SK-N-SH (cell line): ENCODE measurements around the gene ZFP92. TPM values are rescaled to one million over a fixed set of nuclear protein-coding genes. Genes with fewer than 3 reads are reported as not detected.

ENCODE experiments used
- CTCF ChIA-PET: fragments of 300-600, 350-600 bp; formaldehyde crosslinking; extraction: SDS; loops from one replicate; lab custom pipeline; 2021; lab: Yijun Ruan, JAX
- POLR2A ChIA-PET: fragments of 350-600 bp; sonication (Branson Sonifier 250); formaldehyde crosslinking; extraction: SDS; loops from one replicate; lab custom pipeline; 2020; ENCODE audit warnings: antibody characterized with exemption, inconsistent platforms; lab: Yijun Ruan, JAX
- DNase-seq: peaks from one replicate; pipeline ENCODE4 v3.0.0; 2012
- H2AFZ ChIP-seq: fragments of 200-600 bp; sonication (generic); 2 replicates; pipeline ENCODE4 v1.8.1; 2016; ENCODE audit warnings: antibody characterized with exemption, mild to moderate bottlenecking, low read depth
- H3F3A ChIP-seq: fragments of 200-600 bp; sonication (generic); replicated peaks from 2 replicates; pipeline ENCODE3; 2016; ENCODE audit warnings: antibody characterized with exemption, mild to moderate bottlenecking; ENCODE audit not compliant: insufficient read depth
- H3K27ac ChIP-seq, 2 experiments: fragments of 200-500 bp in 1 of 2; fragments of 200-600 bp in 1 of 2; sonication (Bioruptor generic) in 1 of 2; sonication (generic), shearing (Covaris generic) in 1 of 2; 2 replicates each; pipeline versions ENCODE4 v1.5.1 to v1.6.1; 2014 to 2016; ENCODE audit warnings: low read depth in 2 of 2, inconsistent platforms in 1 of 2, low read length in 1 of 2, mild to moderate bottlenecking in 1 of 2, mixed read lengths in 1 of 2
- H3K27me3 ChIP-seq: fragments of 200-600 bp; sonication (generic), shearing (Covaris generic); 2 replicates; pipeline ENCODE4 v1.6.1; 2016; ENCODE audit warnings: mixed run types; ENCODE audit not compliant: insufficient read depth
- H3K36me3 ChIP-seq, 2 experiments: fragments of 200-500 bp in 1 of 2; fragments of 200-600 bp in 1 of 2; sonication (Bioruptor generic) in 1 of 2; sonication (generic) in 1 of 2; replicated peaks in 1 of 2; 2 replicates each; pipeline versions ENCODE3 to v1.5.1; 2014 to 2016; ENCODE audit warnings: low read length in 1 of 2, mild to moderate bottlenecking in 1 of 2; ENCODE audit not compliant: insufficient read depth in 2 of 2, control insufficient read depth in 1 of 2
- H3K4me1 ChIP-seq, 2 experiments: fragments of 200-500 bp in 1 of 2; fragments of 200-600 bp in 1 of 2; sonication (Bioruptor generic) in 1 of 2; sonication (generic), shearing (Covaris generic) in 1 of 2; 2 replicates each; pipeline versions ENCODE4 v1.5.1 to v1.6.1; 2014 to 2016; ENCODE audit warnings: low read depth in 1 of 2, low read length in 1 of 2, mixed run types in 1 of 2; ENCODE audit not compliant: insufficient read depth in 2 of 2, control insufficient read depth in 1 of 2
- H3K4me2 ChIP-seq: fragments of 200-600 bp; sonication (generic), shearing (Covaris generic); 2 replicates; pipeline ENCODE4 v1.6.1; 2017; ENCODE audit warnings: mixed run types
- H3K4me3 ChIP-seq, 2 experiments: fragments of 200-500 bp in 1 of 2; fragments of 200-600 bp in 1 of 2; sonication (Bioruptor generic) in 1 of 2; sonication (generic), shearing (Covaris generic) in 1 of 2; 2 replicates each; pipeline versions ENCODE4 v1.5.1 to v1.8.1; 2014 to 2016; ENCODE audit warnings: low read depth in 2 of 2, inconsistent platforms in 1 of 2, low read length in 1 of 2, mild to moderate bottlenecking in 1 of 2, mixed read lengths in 1 of 2, moderate library complexity in 1 of 2
- H3K79me2 ChIP-seq: fragments of 200-600 bp; sonication (generic); 2 replicates; pipeline ENCODE4 v1.8.1; 2017; ENCODE audit warnings: mild to moderate bottlenecking; ENCODE audit not compliant: insufficient read depth
- H3K9ac ChIP-seq: fragments of 200-600 bp; sonication (generic); 2 replicates; pipeline ENCODE4 v1.6.1; 2017; ENCODE audit warnings: mixed run types
- H3K9me2 ChIP-seq: fragments of 200-600 bp; sonication (generic); 2 replicates; pipeline ENCODE4 v1.6.1; 2017; ENCODE audit warnings: mixed run types
- H3K9me3 ChIP-seq: fragments of 200-600 bp; sonication (generic); 2 replicates; pipeline ENCODE4 v1.6.1; 2017; ENCODE audit warnings: mixed run types, mild to moderate bottlenecking, moderate library complexity
- H4K20me1 ChIP-seq: fragments of 200-600 bp; sonication (generic); 2 replicates; pipeline ENCODE4 v1.6.1; 2017; ENCODE audit warnings: mild to moderate bottlenecking, mixed run types; ENCODE audit not compliant: insufficient read depth
- EP300 ChIP-seq, 2 experiments: IDR thresholded peaks; 2 replicates each; pipeline versions ENCODE4 v1.4.0 to v1.6.1; 2012; ENCODE audit warnings: borderline replicate concordance in 1 of 2, low read depth in 1 of 2, low read length in 1 of 2
- FOXJ3 ChIP-seq: sonication (generic); formaldehyde crosslinking; IDR thresholded peaks from 2 replicates; pipeline ENCODE4 v1.5.1; 2020; ENCODE audit warnings: mild to moderate bottlenecking, missing genetic modification reagents
- FOXM1 ChIP-seq: IDR thresholded peaks from 2 replicates; pipeline ENCODE4 v1.4.0; 2012; ENCODE audit warnings: low read depth, mild to moderate bottlenecking
- IRF3 ChIP-seq: fragments of 150-350 bp; IDR thresholded peaks from 2 replicates; pipeline ENCODE4 v1.6.1; 2016; ENCODE audit warnings: mild to moderate bottlenecking, low read depth, low read length
- MAX ChIP-seq: IDR thresholded peaks from 2 replicates; pipeline ENCODE4 v1.4.0; 2012; ENCODE audit warnings: low read depth
- MEF2A ChIP-seq: IDR thresholded peaks from 2 replicates; pipeline ENCODE4 v1.4.0; 2012; ENCODE audit warnings: low read depth, borderline replicate concordance
- NFIC ChIP-seq: IDR thresholded peaks from 2 replicates; pipeline ENCODE4 v1.4.0; 2012; ENCODE audit warnings: borderline replicate concordance
- RAD21 ChIP-seq: IDR thresholded peaks from 2 replicates; pipeline ENCODE4 v1.6.1; 2012; ENCODE audit warnings: mild to moderate bottlenecking, low read length
- RXRA ChIP-seq: IDR thresholded peaks from 2 replicates; pipeline ENCODE4 v1.4.0; 2012; ENCODE audit warnings: low read depth, mild to moderate bottlenecking, borderline replicate concordance
- SIN3A ChIP-seq: IDR thresholded peaks from 2 replicates; pipeline ENCODE4 v1.6.1; 2012; ENCODE audit warnings: low read depth, mild to moderate bottlenecking, low read length, moderate library complexity, borderline replicate concordance
- TCF12 ChIP-seq: IDR thresholded peaks from 2 replicates; pipeline ENCODE4 v1.4.0; 2012
- TEAD4 ChIP-seq: IDR thresholded peaks from 2 replicates; pipeline ENCODE4 v1.4.0; 2012; ENCODE audit warnings: mild to moderate bottlenecking, borderline replicate concordance; ENCODE audit not compliant: insufficient read depth
- USF2 ChIP-seq: fragments of 150-350 bp; IDR thresholded peaks from 2 replicates; pipeline ENCODE4 v1.6.1; 2017; ENCODE audit warnings: antibody characterized with exemption, low read length, low read depth, borderline replicate concordance
- WGBS: methylation state at CpG from one replicate; pipeline ENCODE4 v1.1.6; 2017; ENCODE audit warnings: low lambda C conversion rate; 5-methylcytosine and 5-hydroxymethylcytosine counted together
- polyA plus RNA-seq, 3 experiments: library from polyadenylated mRNA; depleted of rRNA; stranded (reverse); fragments of >200 nt; gene quantifications; 2 replicates each; pipeline ENCODE4 v1.2.3, GENCODE V29; 2012
- TF ChIP-seq, protein P1 (sequence below): IDR thresholded peaks from 2 replicates; pipeline ENCODE4; 2012
- TF ChIP-seq, protein P2 (sequence below): IDR thresholded peaks from 2 replicates; pipeline ENCODE4 v1.4.0; 2012; ENCODE audit warnings: low read depth, borderline replicate concordance

ZFP92 gene
- polyA plus RNA-seq, 1 of the 3 experiments (the other 2 are of a cell fraction), result 0.28 TPM

DNA sequence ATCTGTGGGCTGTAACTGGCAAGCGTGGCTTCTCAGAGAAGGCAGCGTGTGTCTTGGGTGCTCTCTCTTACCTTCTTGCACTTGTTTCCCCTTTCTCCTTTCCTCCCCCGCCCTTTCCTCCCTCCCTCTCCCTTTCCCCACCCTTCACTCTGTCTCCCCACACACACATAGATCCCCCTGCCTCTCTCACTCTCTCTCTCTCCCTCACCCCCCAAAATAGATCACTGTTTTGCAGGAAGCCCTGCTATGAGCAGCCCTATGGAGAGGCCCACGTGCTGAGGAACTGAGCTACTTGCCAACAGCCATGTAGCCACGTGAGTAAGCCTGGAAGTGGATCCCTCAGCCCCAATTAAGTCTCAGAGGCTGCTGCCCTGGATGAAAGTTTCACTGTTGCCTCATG, 5.8 kb upstream of the ZFP92 start (continued):
- no peak for TF ChIP-seq TEAD4

DNA sequence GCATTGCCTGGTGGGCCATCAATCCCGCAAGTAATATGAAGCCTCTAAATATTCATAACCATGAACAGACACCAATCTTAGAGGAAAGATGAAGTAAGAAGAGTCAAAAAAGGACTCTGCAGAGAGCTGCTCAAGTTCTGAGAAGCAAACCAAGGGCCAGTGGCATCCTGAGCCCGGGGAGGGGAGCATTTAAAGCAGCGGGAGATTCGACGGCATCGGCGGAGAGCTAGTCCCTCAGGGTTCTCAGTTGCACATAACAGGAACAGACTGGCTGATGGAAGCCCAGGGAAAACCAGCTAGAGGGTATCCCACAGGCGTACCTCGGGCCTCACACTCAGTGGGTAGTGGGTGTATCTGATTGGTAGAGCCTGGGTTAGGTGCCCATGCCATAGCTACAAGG, 5.3 kb upstream of the ZFP92 start:
- no peaks in the 10 kb centered on the region for H3K9me2 ChIP-seq
- no peak overlapping the region for H3K27ac ChIP-seq
- H3K4me2 ChIP-seq, result no peak overlapping the region
- H3K27me3 ChIP-seq, result peaks cover 52% of the 10 kb centered on the region
- WGBS, result 53% methylated on average over 9 of the region's 9 CpGs
- H3F3A ChIP-seq, result peaks cover 2% of the 10 kb centered on the region
- no peak overlapping the region for H3K4me3 ChIP-seq
- CTCF ChIA-PET, result interaction anchor here (1.4 to 1.5 kb wide), 2 partner anchors 13 to 32 kb away, joined by 4 to 6 read pairs; no protein-coding TSS in a partner anchor
- no peak for TF ChIP-seq TCF12
- no peak for TF ChIP-seq FOXJ3 (CRISPR knock-in tag)
- TF ChIP-seq IRF3, result no peak
- TF ChIP-seq NFIC, result no peak
- TF ChIP-seq FOXM1, result no peak
- no peak for TF ChIP-seq RXRA
- no peak for TF ChIP-seq MEF2A
- TF ChIP-seq, protein P1, sequence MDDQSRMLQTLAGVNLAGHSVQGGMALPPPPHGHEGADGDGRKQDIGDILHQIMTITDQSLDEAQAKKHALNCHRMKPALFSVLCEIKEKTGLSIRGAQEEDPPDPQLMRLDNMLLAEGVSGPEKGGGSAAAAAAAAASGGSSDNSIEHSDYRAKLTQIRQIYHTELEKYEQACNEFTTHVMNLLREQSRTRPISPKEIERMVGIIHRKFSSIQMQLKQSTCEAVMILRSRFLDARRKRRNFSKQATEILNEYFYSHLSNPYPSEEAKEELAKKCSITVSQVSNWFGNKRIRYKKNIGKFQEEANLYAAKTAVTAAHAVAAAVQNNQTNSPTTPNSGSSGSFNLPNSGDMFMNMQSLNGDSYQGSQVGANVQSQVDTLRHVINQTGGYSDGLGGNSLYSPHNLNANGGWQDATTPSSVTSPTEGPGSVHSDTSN, result no peak
- TF ChIP-seq RAD21, result no peak
- POLR2A ChIA-PET, result no interaction called here
- no peak overlapping the region for H2AFZ ChIP-seq
- no peak overlapping the region for H3K9ac ChIP-seq
- H3K36me3 ChIP-seq, result no peaks in the 10 kb centered on the region
- no peak for DNase-seq
- H3K79me2 ChIP-seq, result no peaks in the 10 kb centered on the region
- H3K9me3 ChIP-seq, result no peaks in the 10 kb centered on the region
- peaks cover 0 to 3% of the 10 kb centered on the region in 2 experiments; a peak in 1 of 4 replicates for H3K4me1 ChIP-seq
- no peaks in the 10 kb centered on the region for H4K20me1 ChIP-seq

DNA sequence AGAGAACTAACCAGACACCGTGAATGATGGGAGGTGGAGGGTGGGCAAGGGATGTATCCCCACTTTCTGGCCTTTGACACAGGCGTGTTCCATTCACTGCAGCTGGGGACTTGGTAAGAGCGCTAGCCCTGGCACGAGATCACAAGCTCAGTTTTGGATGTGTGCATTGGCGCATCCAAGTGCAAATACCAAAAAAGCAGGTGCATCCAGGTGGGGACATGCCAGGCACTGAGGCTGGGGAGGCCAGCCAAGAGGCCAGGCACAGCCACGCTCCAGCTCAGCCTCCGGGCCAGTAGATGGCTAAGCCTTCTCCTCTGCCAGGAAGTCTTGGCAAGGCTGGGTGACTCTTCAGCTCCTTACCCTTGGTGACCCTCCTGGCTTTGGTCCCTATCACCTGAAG, 4.4 kb upstream of the ZFP92 start:
- Histone ChIP-seq H3K4me1 (peaks cover 0 to 4% of the 10 kb centered on the region in 2 experiments; a peak in 1 of 4 replicates), H3K4me3 (no peak overlapping the region), H3K9me3 (no peaks in the 10 kb centered on the region), H3K36me3 (no peaks in the 10 kb centered on the region), H3K9me2 (no peaks in the 10 kb centered on the region), H2AFZ (no peak overlapping the region), H3K9ac (no peak overlapping the region), H3K79me2 (no peaks in the 10 kb centered on the region), H3K4me2 (no peak overlapping the region), H4K20me1 (no peaks in the 10 kb centered on the region), H3K27me3 (peaks cover 59% of the 10 kb centered on the region), H3F3A (peaks cover 2% of the 10 kb centered on the region), H3K27ac (no peak overlapping the region)
- WGBS, result 23% methylated on average over 4 of the region's 7 CpGs
- POLR2A ChIA-PET, result no interaction called here
- CTCF ChIA-PET, result interaction anchor here (0.6 to 1.5 kb wide), 2 partner anchors 24 to 31 kb away, joined by 3 to 6 read pairs; no protein-coding TSS in a partner anchor
- no peak for TF ChIP-seq EP300 (IDR thresholded peaks at IDR 0.05; ENCODE audit: borderline replicate concordance in 1 of 2, low read depth in 1 of 2, low read length in 1 of 2)
- TF ChIP-seq, protein P2, sequence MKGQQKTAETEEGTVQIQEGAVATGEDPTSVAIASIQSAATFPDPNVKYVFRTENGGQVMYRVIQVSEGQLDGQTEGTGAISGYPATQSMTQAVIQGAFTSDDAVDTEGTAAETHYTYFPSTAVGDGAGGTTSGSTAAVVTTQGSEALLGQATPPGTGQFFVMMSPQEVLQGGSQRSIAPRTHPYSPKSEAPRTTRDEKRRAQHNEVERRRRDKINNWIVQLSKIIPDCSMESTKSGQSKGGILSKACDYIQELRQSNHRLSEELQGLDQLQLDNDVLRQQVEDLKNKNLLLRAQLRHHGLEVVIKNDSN, result no peak
- TF ChIP-seq MAX, result no peak
- TF ChIP-seq SIN3A, result no peak
- no peak for TF ChIP-seq USF2
- no peak for DNase-seq
